ELR (cell line): ENCODE data around the gene ARHGEF25.
"Not testable (repeated sequence)": the region's sequence is repeated elsewhere in the genome, so short reads cannot be mapped to it uniquely, and the experiment has no call there.

Experiments
- DNase-seq: peaks from one replicate; pipeline ENCODE4 v3.0.0-alpha.2; 2015; ENCODE audit warnings: low read depth

Gene ARHGEF25

GRCh38 chr12:57638096-57638495 lies 26.9 kb downstream of the ARHGEF25 start:
- no peak for DNase-seq

GRCh38 chr12:57640175-57641042 lies 29.2 kb downstream of the ARHGEF25 start:
- DNase-seq, result no peak

- no peak for DNase-seq
Measured at GRCh38 chr12:57641699-57642442, 30.6 kb downstream of the ARHGEF25 start.

- peak; percentile 55 for DNase-seq
Measured at GRCh38 chr12:57645990-57646658, 34.9 kb downstream of the ARHGEF25 start.

- DNase-seq, result not testable (repeated sequence)
Measured at GRCh38 chr12:57646659-57647049, 35.4 kb downstream of the ARHGEF25 start.

- DNase-seq, result no peak
Measured at GRCh38 chr12:57654042-57654441, 42.8 kb downstream of the ARHGEF25 start.

GRCh38 chr12:57655541-57656240 lies 44.5 kb downstream of the ARHGEF25 start:
- DNase-seq, result no peak

GRCh38 chr12:57656408-57656807 lies 45.2 kb downstream of the ARHGEF25 start:
- DNase-seq, result not testable (repeated sequence)

- no peak for DNase-seq
Measured at GRCh38 chr12:57657744-57658143, 46.5 kb downstream of the ARHGEF25 start.

GRCh38 chr12:57658890-57659289 lies 47.7 kb downstream of the ARHGEF25 start:
- DNase-seq, result no peak

- DNase-seq, result no peak
Measured at GRCh38 chr12:57661376-57661775, 50.1 kb downstream of the ARHGEF25 start.

GRCh38 chr12:57665066-57665820 lies 54.0 kb downstream of the ARHGEF25 start:
- DNase-seq, result not testable (repeated sequence)
